T-helper 22 cell (primary cell): ENCODE results near the gene C4orf46.
"Not testable (repeated sequence)": the region's sequence is repeated elsewhere in the genome, so short reads cannot be mapped to it uniquely, and the experiment has no call there.

Experiments used
- DNase-seq: peaks from one replicate; pipeline ENCODE4 v3.0.0-alpha.2; 2020; ENCODE audit warnings: low read depth

Gene C4orf46

DNA sequence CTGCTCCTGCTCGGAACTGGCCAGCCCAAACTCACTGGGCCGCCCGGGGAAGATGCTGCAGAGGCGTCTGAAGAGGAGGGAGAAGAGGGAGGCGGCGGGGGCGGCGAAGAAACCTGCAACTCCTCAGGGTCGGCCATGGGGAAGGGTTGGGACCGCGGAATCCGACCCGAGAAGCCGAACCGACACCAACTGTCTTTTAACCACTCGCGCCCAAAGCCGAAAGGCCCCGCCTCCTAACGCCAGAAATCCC is at the start of gene C4orf46:
Gene C4orf46, minus strand, starts transcription at position 223 of the 250 bp plus-strand sequence. Its CDS starts 86 bp downstream, at position 137.
- DNase-seq, result no peak

GRCh38 chr4:158715802-158716201 is 44.1 kb upstream of the C4orf46 start:
- DNase-seq, result no peak

- no peak for DNase-seq
Measured at GRCh38 chr4:158714937-158715336, 43.2 kb upstream of the C4orf46 start.

- DNase-seq, result not testable (repeated sequence)
Measured at GRCh38 chr4:158712622-158713021, 40.9 kb upstream of the C4orf46 start.

GRCh38 chr4:158710814-158711213 is 39.1 kb upstream of the C4orf46 start:
- no peak for DNase-seq

GRCh38 chr4:158704274-158704673 is 32.6 kb upstream of the C4orf46 start:
- no peak for DNase-seq

GRCh38 chr4:158688813-158689212 is 17.1 kb upstream of the C4orf46 start:
- DNase-seq, result no peak

- no peak for DNase-seq
Measured at GRCh38 chr4:158682066-158682465, 10.4 kb upstream of the C4orf46 start.

DNA sequence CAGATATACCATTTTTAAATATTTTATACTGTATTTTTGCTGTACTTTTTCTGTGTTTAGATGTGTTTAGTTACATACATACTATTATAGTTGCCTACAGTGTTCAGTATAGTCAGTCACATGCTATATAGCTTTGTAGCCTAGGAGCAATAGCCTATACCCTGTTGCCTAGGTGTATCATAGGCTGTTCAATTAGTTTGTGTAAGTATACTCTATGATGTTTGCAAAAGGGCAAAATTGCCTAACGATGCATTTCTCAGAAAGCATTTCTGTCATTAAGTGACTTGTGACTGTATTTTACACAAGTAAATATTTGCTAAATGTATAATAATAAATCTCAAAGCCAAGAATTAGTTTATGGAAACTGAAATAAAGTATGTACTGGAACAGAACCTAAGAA is 9.9 kb upstream of the C4orf46 start:
- DNase-seq, result no peak

- no peak for DNase-seq
Measured at GRCh38 chr4:158678767-158679166, 7.1 kb upstream of the C4orf46 start.

DNA sequence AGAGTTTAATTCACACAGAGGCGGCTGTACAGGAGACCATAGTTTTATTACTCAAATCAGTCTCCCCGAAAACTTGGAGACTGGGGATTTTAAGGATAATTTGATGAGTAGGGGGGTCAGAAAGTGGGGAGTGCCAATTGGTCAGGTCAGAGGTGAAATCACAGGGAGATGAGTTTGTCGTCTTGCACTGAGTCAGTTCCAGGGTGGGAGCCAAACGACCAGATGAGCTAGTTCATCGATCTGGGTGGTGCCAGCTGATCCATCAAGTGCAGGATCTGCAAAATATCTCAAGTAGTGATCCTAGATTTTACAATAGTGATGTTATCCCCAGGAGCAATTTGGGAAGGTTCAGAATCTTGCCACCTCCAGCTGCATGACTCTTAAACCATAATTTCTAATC is 4.4 kb upstream of the C4orf46 start:
- no peak for DNase-seq

DNA sequence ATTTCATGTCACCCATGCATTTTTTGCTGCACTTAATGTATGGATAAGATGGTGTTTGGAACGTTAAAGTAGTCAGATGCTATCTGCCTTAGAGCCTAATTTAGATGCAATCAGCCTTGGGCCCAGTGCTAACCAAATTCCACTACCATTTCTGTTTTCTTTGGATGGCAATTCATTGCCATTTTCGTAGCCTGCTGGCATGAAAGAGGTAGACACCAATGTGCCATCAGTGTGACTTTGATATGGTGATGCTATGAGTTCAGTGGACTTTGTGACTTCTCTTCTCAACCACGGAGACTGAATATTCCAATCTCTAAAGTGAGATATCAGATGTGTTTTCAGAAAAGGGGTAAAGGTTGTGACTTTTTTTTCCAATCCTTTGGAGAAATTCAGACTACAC is 1.9 kb upstream of the C4orf46 start:
- no peak for DNase-seq

DNA sequence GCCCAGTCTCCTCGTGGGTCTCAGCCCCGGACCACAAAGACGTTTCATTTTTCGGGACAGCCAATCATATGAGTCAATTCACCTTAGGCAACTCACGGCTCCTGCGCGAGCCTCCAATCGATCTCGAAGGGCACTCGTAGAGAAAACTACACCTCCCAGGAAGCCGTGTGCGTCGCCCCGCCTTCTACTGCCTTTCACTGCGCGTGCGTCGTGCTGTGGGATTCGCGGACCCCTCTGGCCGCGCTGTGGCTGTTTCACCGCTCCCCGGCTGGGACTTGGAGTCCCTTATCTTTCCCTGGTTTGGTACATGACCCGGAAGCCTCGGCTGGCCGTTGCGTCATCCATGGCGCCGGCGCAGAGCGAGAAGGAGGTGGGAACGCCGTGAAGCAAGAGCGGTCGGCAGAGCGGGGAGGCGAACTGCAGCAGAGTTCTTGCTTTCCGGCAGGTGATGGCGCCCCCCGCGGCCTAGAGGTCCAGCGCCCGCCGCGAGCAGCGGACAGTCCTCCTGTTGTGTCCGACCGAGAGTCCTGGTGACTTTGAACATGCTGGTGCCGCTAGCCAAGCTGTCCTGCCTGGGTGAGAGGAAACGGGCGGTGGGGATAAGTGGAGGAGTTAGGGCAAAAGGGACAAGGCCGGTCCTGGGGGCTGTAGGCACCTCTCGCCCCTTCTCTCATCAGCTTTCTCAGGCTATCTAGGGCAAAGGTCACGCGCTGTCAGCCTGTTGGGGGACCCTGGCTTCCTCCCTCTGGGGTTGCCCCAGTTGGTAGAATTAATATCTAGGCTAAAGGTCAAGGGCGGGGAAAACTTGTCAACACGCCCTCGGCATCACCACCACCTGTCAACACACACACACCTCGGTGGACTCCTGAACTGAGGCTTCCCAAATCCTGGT is 474 bp upstream of the C4orf46 start, which contains the start of gene ETFDH:
Gene ETFDH, plus strand, starts transcription at position 382 of the 892 bp plus-strand sequence. Its CDS starts 161 bp downstream, at position 543.
- peak; percentile 98 for DNase-seq

- DNase-seq, result peak; percentile 42
Measured at GRCh38 chr4:158670975-158671664, 567 bp downstream of the C4orf46 start.

- DNase-seq, result no peak
Measured at GRCh38 chr4:158669310-158669709, 2.4 kb downstream of the C4orf46 start.

DNA sequence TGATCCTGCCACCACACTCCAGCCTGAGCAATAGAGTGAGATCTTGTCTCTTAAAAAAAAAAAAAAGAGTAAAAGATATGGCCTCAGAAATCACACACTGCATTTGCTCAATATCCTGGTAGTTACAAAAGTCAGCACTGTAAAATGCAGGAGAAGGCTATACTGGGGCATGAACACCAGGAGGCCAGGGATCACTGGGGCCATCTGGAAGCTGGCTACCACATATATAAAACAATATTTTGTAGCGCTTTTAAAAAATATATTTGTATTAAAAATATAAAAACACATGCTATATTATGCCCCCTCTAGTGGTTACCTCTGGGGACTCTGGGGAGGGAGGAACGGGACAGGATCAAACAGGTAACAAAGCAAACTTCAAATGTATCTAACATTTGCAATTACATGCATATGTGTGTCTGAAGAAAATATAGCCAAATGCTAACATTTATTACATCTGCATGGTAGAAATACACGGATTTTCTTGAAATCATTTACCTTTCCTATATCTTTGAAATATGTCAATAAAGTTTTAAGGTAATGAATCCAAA is 4.0 kb downstream of the C4orf46 start:
- DNase-seq, result no peak

- no peak for DNase-seq
Measured at GRCh38 chr4:158666892-158667291, 4.8 kb downstream of the C4orf46 start.

- DNase-seq, result no peak
Measured at GRCh38 chr4:158664806-158665205, 6.9 kb downstream of the C4orf46 start.

DNA sequence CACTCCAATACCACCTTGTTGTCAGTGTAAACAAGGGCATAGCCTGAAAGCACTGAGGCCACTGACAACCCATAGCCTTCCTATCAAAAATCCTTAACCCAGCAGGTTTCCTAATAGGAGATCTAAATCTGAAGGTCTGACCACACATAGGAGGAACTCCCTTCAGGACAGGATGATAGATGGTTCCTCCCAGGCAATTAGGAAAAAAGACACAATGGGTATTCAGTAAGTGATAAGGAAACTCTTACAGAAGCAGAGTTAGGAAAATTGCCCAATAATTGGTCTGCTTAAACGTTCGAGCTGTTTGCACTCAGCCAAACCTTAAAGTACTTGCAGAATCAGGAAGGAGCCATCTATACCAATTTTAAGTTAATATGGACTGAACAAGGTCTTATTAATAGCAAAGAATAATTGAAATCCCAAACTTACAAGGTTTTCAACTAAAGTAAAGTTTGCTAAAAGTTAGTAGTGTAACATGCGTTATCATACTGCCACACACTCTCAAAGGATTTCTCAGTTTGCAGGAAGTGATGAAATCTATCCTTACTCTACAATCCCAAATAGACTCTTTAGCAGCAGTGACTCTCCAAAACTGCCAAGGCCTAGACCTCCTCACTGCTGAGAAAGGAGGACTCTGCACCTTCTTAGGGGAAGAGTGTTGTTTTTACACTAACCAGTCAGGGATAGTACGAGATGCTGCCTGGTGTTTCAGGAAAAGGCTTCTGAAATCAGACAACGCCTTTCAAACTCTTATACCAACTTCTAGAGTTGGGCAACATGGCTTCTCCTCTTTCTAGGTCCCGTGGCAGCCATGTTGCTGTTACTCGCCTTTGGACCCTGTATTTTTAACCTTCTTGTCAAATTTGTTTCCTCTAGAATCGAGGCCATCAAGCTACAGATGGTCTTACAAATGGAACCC is 7.7 kb downstream of the C4orf46 start:
- not testable (repeated sequence) for DNase-seq

- not testable (repeated sequence) for DNase-seq
Measured at GRCh38 chr4:158663255-158663654, 8.4 kb downstream of the C4orf46 start.

- no peak for DNase-seq
Measured at GRCh38 chr4:158657291-158657690, 14.4 kb downstream of the C4orf46 start.

- DNase-seq, result no peak
Measured at GRCh38 chr4:158656439-158656838, 15.2 kb downstream of the C4orf46 start.
